ENCODE measurements around the gene RARRES1. TPM values are rescaled to one million over a fixed set of nuclear protein-coding genes. Genes with fewer than 3 reads are reported as not detected.

The RARRES1 gene
- total RNA-seq, 2 experiments from 2014 or later: not detected

- Histone ChIP-seq H3K79me2 (ENCODE audit: insufficient read depth, low read depth, low read length) (no peaks in the 10 kb centered on the region), H3K9me2 (ENCODE audit: insufficient read depth, low read length) (no peaks in the 10 kb centered on the region), H3K36me3 (ENCODE audit: insufficient read depth, low read length) (peaks cover 51% of the 10 kb centered on the region), H4K20me1 (ENCODE audit: insufficient read depth, low read length) (no peaks in the 10 kb centered on the region), H2AFZ (ENCODE audit: low read length) (no peak overlapping the region), H3K9me3 (ENCODE audit: low read length) (no peaks in the 10 kb centered on the region), H3K27ac (ENCODE audit: low read depth, low read length, poor library complexity, severe bottlenecking) (no peak overlapping the region), H3K4me1 (ENCODE audit: insufficient read depth, low read length, poor library complexity, severe bottlenecking) (no peaks in the 10 kb centered on the region), H3K4me3 (ENCODE audit: low read depth, low read length, poor library complexity, severe bottlenecking) (no peak overlapping the region), H3K4me2 (ENCODE audit: low read length) (no peak overlapping the region)
- ChIA-PET POLR2A (interaction anchor here (0.5 kb wide), 1 partner anchor 352 kb away, joined by 3 read pairs; no protein-coding TSS in a partner anchor), CTCF (ENCODE audit: unreplicated experiment) (no interaction called here)
- no peak for DNase-seq (ENCODE audit: low spot score)
- BruUV-seq (replicated peaks): no TSS peak
- intact Hi-C loops (cut with micrococcal nuclease; ENCODE audit: unreplicated experiment): no loop called here
- no peak for TF ChIP-seq EZH2phosphoT487 (IDR thresholded peaks at IDR 0.05; ENCODE audit: borderline replicate concordance, low read depth, low read length)
Observed at GRCh38 chr3:158685159-158685558, 47.1 kb downstream of the RARRES1 start.

- no TSS peak for BruUV-seq (replicated peaks)
- ChIA-PET POLR2A (interaction anchor here (0.6 to 1.1 kb wide), 3 partner anchors 9 to 686 kb away, joined by 3 to 6 read pairs (median 3); no protein-coding TSS in a partner anchor), CTCF (ENCODE audit: unreplicated experiment) (no interaction called here)
- no peak overlapping the region for H3K27ac ChIP-seq (ENCODE audit: low read depth, low read length, poor library complexity, severe bottlenecking)
- H3K36me3 ChIP-seq (ENCODE audit: insufficient read depth, low read length): peaks cover 53% of the 10 kb centered on the region
- H3K4me1 ChIP-seq (ENCODE audit: insufficient read depth, low read length, poor library complexity, severe bottlenecking): no peaks in the 10 kb centered on the region
- intact Hi-C loops (cut with micrococcal nuclease; ENCODE audit: unreplicated experiment): no loop called here
- no peak overlapping the region for H3K4me3 ChIP-seq (ENCODE audit: low read depth, low read length, poor library complexity, severe bottlenecking)
- no peaks in the 10 kb centered on the region for H3K9me3 ChIP-seq (ENCODE audit: low read length)
- no peaks in the 10 kb centered on the region for H4K20me1 ChIP-seq (ENCODE audit: insufficient read depth, low read length)
- H3K79me2 ChIP-seq (ENCODE audit: insufficient read depth, low read depth, low read length): no peaks in the 10 kb centered on the region
- TF ChIP-seq EZH2phosphoT487 (IDR thresholded peaks at IDR 0.05; ENCODE audit: borderline replicate concordance, low read depth, low read length) (no peak), CTCF (conservative IDR thresholded peaks at IDR 0.05; ENCODE audit: low read length) (no peak)
- no peak overlapping the region for H2AFZ ChIP-seq (ENCODE audit: low read length)
- H3K4me2 ChIP-seq (ENCODE audit: low read length): no peak overlapping the region
- DNase-seq (ENCODE audit: low spot score): no peak
- no peaks in the 10 kb centered on the region for H3K9me2 ChIP-seq (ENCODE audit: insufficient read depth, low read length)
Observed at GRCh38 chr3:158683230-158683962, 48.9 kb downstream of the RARRES1 start.

- Histone ChIP-seq H3K27ac (ENCODE audit: low read depth, low read length, poor library complexity, severe bottlenecking) (no peak overlapping the region), H2AFZ (ENCODE audit: low read length) (no peak overlapping the region), H3K9me2 (ENCODE audit: insufficient read depth, low read length) (no peaks in the 10 kb centered on the region), H3K4me2 (ENCODE audit: low read length) (no peak overlapping the region), H3K9me3 (ENCODE audit: low read length) (no peaks in the 10 kb centered on the region), H4K20me1 (ENCODE audit: insufficient read depth, low read length) (no peaks in the 10 kb centered on the region), H3K36me3 (ENCODE audit: insufficient read depth, low read length) (peaks cover 60% of the 10 kb centered on the region), H3K4me1 (ENCODE audit: insufficient read depth, low read length, poor library complexity, severe bottlenecking) (no peaks in the 10 kb centered on the region), H3K4me3 (ENCODE audit: low read depth, low read length, poor library complexity, severe bottlenecking) (no peak overlapping the region), H3K79me2 (ENCODE audit: insufficient read depth, low read depth, low read length) (no peaks in the 10 kb centered on the region)
- BruUV-seq (replicated peaks): no TSS peak
- no peak for TF ChIP-seq EZH2phosphoT487 (IDR thresholded peaks at IDR 0.05; ENCODE audit: borderline replicate concordance, low read depth, low read length)
- TF ChIP-seq CTCF (conservative IDR thresholded peaks at IDR 0.05; ENCODE audit: low read length): no peak
- CTCF ChIA-PET (ENCODE audit: unreplicated experiment): no interaction called here
- intact Hi-C loops (cut with micrococcal nuclease; ENCODE audit: unreplicated experiment): no loop called here
- POLR2A ChIA-PET: interaction anchor here (0.6 to 1.0 kb wide), 2 partner anchors 15 to 261 kb away, joined by 3 to 5 read pairs; no protein-coding TSS in a partner anchor
- no peak for DNase-seq (ENCODE audit: low spot score)
Observed at GRCh38 chr3:158680861-158681260, 51.4 kb downstream of the RARRES1 start.
